Measurements from ENCODE around the gene IQCN.

DNA sequence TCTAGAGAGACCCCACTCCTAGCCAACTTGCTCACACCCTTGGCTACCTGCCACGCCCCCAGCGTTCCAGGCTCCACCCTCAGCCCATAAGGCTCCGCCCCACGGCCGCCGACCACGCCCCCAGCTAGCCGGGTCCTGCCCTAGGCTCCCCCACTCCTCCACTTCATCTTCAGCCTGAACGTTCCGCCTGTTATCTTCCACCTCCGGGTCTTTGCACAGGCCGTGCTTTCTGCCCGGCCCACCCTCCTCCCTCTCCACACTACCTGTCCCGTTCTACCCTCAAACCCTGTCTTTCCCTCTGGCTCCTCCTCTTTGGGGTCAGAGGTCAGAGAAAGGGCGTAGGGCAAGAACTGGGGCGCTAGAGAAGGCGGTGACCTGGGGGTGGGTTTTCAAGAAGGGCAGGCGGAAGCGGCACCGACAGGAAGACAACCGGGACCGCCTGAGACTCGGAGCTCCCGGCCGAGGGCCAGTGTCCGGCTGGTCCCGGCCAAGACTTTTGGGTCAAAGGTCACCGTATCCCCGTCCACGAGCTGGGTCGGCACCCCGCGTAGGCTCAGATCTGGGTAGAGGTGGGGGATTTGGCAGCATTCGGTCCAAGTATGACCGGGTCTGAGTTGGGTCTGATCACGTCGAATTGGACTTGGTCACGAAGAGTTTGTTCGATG lies 50.3 kb downstream of the IQCN start:
- TF ChIP-seq, protein P1, sequence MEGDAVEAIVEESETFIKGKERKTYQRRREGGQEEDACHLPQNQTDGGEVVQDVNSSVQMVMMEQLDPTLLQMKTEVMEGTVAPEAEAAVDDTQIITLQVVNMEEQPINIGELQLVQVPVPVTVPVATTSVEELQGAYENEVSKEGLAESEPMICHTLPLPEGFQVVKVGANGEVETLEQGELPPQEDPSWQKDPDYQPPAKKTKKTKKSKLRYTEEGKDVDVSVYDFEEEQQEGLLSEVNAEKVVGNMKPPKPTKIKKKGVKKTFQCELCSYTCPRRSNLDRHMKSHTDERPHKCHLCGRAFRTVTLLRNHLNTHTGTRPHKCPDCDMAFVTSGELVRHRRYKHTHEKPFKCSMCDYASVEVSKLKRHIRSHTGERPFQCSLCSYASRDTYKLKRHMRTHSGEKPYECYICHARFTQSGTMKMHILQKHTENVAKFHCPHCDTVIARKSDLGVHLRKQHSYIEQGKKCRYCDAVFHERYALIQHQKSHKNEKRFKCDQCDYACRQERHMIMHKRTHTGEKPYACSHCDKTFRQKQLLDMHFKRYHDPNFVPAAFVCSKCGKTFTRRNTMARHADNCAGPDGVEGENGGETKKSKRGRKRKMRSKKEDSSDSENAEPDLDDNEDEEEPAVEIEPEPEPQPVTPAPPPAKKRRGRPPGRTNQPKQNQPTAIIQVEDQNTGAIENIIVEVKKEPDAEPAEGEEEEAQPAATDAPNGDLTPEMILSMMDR (conservative IDR thresholded peaks at IDR 0.05; ENCODE audit: low read depth, low read length): no peak
- TF ChIP-seq POLR2A (IDR thresholded peaks at IDR 0.05; ENCODE audit: low read depth, low read length): no peak
- no peak for TF ChIP-seq RAD21 (IDR thresholded peaks at IDR 0.05; ENCODE audit: low read length)
- TF ChIP-seq RCOR1 (IDR thresholded peaks at IDR 0.05; ENCODE audit: insufficient replicate concordance, low read length): no peak
- TF ChIP-seq, protein P2, sequence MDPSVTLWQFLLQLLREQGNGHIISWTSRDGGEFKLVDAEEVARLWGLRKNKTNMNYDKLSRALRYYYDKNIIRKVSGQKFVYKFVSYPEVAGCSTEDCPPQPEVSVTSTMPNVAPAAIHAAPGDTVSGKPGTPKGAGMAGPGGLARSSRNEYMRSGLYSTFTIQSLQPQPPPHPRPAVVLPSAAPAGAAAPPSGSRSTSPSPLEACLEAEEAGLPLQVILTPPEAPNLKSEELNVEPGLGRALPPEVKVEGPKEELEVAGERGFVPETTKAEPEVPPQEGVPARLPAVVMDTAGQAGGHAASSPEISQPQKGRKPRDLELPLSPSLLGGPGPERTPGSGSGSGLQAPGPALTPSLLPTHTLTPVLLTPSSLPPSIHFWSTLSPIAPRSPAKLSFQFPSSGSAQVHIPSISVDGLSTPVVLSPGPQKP (IDR thresholded peaks at IDR 0.05; ENCODE audit: borderline replicate concordance, low read depth, low read length): no peak
- TF ChIP-seq BHLHE40 (IDR thresholded peaks at IDR 0.05; ENCODE audit: low read depth, low read length): no peak
- no peak for TF ChIP-seq CEBPB (IDR thresholded peaks at IDR 0.05; ENCODE audit: low read depth, low read length)

Measured in IMR-90 (cell line).